ENCODE data around the gene SOST. TPM values are rescaled to one million over a fixed set of nuclear protein-coding genes. Genes with fewer than 3 reads are reported as not detected.

SOST gene
- total RNA-seq, 2 experiments from 2014 or later: not detected

Other genes with a start within 250 kb of the SOST start
- gene ETV4, start 212.5 kb downstream of the SOST start, total RNA-seq: 1 to 10 TPM; 2.9 to 3.3 TPM
- gene MEOX1, start 96.9 kb downstream of the SOST start, total RNA-seq: under 1 TPM; 0.34 to 0.65 TPM
- gene DUSP3, start 20.2 kb upstream of the SOST start, total RNA-seq: 10 to 100 TPM; 23.4 to 24.8 TPM
- gene CFAP97D1, start 21.6 kb upstream of the SOST start, total RNA-seq: not detected
- gene MPP3, start 74.4 kb upstream of the SOST start, total RNA-seq: under 1 TPM; 0.37 to 0.41 TPM
- not detected for gene CD300LG, start 88.4 kb upstream of the SOST start, total RNA-seq
- 1 to 10 TPM; 1.2 to 1.3 TPM for gene MPP2, start 148.7 kb upstream of the SOST start, total RNA-seq
- not detected for gene PPY, start 183.7 kb upstream of the SOST start, total RNA-seq
- not detected for gene PYY, start 195.1 kb upstream of the SOST start, total RNA-seq
- 1 to 10 TPM; 1.3 to 1.5 TPM for gene NAGS, start 245.8 kb upstream of the SOST start, total RNA-seq

Measured in activated CD4-positive, alpha-beta T cell treated with anti-CD3 and anti-CD28 coated beads for 36 hours (primary cell).